Stimulated activated CD4-positive, alpha-beta T cell treated with anti-CD3 and anti-CD28 coated beads, Interleukin-4, amount 100 ng/mL, for 24 hours (primary cell): Measurements from ENCODE around the gene TPPP.
A peak's percentile ranks its signal among the peaks of the same experiment; 100 is the strongest.
"Not testable (repeated sequence)": the region's sequence is repeated elsewhere in the genome, so short reads cannot be mapped to it uniquely, and the experiment has no call there.

Experiments
- DNase-seq: peaks from one replicate; pipeline ENCODE4 v3.0.0-alpha.2; 2020

TPPP gene

DNA sequence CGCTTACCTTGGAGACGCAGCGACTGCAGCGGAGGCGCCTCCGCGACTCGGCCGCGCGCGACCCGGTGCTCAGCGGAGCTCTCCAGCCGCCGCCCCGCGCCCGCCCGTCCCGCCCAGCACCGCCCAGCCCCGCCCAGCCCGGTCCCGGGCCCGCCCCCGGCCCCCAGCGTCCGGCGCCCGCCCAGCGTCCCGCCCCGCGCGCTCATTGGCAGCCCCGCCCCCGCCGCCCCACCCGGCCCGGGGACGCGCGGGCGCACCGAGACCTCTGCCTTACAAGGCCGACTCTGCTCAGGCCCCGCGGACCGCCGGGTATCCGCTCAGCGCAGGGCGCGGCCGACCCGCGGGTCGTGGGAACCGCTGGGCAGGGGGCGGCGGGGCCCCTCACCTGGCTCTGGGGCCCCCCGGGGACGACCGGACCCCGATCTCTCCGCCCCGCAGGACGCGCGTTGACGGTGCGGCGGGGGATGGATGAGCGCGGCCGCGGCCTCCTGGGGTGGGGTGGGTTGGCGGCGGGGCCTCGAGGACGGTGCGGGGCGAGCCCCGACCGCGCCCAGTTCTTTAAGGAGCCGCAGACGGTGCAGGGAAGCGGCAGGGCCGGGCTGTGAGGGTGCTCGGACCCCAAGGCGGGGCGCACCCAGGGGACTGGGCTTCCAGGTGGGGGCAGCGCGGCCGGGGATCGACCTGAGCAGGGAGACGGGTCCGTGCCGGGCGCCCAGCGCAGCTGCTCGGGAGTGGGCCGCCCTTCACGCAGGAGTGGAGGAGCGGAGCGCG lies at the start of gene TPPP:
Gene TPPP, minus strand, starts transcription at position 82 of the 771 bp plus-strand sequence. CDS start 15,292 bp downstream, outside the sequence.
- peak; percentile 85 for DNase-seq

DNA sequence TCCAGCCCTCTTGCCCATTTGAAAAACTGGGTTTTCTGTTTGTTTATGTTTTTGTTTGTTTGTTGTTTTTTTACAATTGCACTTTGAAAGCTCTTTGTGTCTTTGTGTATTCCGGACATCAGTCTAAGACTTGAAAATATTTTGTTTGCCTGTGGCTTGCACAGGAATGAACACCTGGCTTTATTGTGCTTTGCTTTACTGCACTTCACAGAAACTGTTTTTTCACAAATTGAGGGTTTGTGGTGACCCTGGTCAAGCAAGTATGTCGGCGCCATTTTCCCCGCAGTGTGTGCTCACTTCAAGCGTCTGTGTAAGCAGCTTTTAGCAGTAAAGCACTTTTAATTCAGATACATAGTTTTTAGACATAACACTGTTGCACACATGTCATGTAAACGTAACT lies 49.1 kb upstream of the TPPP start:
- not testable (repeated sequence) for DNase-seq

DNA sequence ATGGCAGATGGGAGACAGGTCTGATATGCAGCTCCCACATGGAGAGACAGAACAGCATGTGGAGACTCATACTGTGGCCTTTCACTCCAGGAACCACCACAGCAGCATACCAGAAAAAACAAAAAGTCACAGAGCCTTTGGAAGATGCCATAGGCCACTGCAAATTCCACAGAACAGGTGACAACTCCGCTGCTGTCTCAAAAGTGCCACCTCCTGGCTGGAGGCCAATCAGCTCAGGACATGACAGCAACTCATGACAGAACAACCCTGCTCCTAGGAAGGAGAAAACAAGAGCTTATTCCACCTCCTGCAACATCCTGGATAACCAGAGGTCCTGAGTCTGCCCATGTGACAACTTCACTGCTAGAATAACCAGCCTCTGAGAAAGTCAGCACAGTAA lies 41.0 kb upstream of the TPPP start:
- DNase-seq, result not testable (repeated sequence)

DNA sequence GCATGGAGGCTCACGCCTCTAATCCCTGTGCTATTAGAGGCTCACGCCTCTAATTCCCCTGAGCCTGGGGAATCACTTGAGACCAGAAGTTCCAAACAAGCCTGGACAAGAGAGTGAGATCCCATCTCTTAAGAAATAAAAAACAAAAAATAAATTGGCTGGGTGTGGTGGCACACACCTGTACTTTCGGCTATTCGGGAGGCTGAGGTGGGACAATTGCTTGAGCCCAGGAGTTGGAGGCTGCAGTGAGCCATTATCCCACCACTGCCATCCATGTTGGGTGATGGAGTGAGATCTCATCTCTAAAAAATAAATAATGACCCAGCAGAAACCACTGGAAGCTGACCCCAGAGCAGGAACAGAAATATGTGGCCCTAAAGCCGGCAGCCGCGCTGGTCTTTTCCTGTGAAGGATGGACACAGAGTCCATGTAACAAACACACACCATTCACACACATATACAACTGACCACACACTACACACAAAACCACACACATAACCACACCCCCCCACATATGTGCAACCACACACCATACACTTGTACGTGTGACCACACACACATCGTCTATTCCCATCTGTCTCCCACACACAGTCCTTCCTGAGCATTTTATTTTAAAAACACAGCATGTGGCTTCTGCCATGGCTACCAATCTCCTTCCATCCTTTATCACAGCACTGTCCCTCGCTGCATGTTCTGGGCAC lies 39.8 kb upstream of the TPPP start:
- DNase-seq, result not testable (repeated sequence)

DNA sequence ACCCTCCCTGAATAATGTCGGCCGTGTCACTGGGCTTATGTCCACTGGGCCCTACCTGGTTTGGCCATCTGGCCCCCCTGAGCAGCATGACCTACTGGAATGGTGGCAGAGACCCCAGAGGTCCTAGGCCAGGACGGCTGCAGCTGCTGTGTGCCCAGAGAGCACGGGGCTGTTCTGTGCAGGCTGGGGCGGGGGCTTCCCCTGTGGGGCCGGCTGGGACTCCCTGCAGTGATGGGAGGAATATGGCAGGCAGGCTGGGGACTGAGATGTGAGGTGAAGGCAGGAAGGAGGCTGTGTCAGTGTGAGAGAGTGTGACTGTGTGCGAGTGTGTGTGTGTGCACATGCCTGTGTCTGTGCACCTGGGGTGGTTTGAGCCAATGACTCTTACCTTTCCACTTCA lies 36.1 kb upstream of the TPPP start:
- not testable (repeated sequence) for DNase-seq

DNA sequence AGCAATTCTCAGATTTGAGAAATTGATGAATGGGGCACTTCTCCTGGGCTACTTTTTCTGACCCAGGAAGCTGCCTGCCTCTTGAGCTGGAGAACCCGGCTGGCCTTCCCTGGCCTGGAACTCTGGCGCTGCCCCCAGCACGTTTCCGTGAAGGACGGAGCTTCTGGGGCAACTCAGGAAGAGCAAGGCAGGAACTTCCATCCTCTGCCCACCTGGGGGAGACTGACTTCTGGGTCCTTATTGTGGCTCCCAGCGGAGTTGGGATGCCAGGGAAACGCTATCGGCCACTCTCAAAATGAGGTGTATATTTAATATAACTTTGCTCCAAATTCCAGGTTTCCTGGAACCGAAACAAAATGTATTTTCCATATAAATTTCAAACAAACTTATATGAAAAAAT lies 33.9 kb upstream of the TPPP start:
- DNase-seq, result not testable (repeated sequence)

DNA sequence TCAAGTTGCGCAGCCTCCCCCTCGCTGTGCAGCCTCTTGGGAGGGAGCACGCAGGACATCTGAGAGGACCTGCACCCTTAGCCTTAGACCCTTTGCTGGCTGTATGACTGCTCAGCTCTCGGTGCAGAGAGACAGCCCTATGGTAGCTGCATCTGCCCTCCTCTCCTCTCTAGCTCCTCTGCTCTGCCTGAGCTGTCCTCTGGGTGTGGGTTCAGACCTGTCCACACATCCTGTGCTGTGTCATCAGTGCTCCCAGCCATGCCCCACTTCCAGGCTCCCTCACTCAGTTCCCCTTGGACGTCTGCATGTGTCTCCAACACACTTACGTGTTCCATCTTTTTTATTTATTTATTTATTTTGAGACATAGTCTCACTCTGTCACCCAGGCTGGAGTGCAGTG lies 30.7 kb upstream of the TPPP start:
- DNase-seq, result not testable (repeated sequence)

DNA sequence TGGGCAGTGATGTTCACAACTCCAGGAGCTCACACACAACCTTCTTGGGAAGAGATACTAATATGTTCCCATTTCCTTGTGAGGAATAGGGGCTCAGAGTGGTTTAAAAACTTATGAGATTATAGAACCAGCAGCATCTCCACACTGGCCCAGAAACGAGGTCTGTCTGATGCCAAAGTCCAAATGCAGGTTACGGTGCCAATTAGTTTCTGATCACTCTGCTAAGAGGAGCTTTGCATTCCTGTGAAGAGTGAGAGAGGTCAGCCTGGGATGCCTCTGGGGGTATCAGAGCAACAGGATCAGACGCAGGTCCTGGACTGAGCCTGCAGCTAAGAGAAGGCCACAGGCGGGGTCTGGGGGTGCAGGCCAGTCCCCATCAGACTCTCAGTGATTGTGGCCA lies 30.2 kb upstream of the TPPP start:
- DNase-seq, result not testable (repeated sequence)

DNA sequence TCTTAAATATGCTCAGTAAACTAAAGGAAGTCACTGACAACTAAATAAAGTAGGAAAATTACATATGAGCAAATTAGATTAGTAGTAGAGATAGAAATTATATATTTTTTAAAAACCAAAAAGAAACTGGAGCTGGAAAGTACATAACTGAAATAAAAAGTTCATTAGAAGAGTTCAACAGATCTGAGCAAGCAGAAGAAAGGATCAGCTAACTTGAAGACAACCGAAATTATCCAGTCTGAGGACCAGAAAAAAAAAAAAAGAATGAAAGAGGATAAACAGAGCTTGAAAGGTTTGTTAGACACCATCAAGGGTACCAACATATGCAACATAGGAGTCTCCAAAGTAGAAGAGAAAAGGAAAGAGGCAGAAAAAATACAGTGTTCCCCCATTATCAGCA lies 26.2 kb upstream of the TPPP start:
- DNase-seq, result not testable (repeated sequence)

DNA sequence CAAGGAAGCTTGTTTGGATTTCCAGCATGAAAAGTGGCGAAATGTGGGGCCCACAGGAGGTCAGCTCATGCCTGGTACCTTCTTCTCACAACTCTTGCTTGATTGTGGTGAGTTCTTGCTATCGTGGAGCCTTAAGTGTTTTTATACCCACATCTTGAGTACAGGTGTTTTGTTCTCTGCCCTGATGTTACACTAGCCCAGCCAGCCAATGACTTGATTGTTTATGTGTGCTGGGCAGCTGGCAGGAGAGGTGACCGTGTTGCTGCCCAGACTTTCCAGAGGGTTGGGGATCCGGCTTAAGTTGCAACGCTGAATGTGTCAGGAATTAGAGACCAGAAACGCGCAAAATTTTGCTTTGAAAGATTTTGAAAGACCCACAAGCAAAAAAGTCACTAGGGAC lies 24.0 kb upstream of the TPPP start:
- DNase-seq, result no peak

DNA sequence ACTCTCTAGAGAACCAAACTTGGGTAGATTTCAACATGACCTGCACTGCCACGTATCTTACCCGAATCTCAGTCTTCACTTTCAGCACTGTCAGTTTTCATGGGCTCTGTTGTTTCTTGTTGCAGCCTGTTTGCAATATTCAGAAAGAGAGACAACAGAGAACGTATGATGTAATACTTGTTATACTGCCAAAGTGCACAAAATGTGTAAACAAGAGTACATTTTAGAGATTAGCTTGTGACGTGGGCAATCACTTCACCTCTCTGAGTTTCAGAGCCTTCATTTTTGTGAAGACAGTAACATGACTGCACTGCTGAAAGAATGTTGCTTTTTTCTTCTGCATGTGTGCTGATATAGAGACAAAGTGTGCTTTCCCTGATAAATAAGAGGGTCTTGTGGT lies 23.6 kb upstream of the TPPP start:
- not testable (repeated sequence) for DNase-seq

DNA sequence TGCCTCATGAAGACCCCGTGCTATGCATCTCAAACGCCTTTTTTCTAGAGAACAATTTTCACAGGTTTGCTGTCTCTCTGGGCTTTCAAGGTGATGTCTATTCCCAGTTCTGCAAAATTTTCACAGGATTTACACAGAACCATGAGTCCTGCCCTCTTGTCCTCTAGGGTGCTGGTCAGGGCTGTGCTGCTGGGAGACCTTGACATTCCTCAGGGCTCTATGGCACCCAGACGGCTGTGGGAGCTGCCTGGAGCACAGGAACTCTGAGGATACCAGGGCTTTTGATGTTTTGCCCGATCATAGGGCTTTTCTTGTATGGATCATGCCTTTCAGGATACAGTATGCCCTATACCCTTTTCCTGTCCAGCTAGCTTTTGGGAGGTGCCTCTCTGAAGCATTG lies 22.5 kb upstream of the TPPP start:
- not testable (repeated sequence) for DNase-seq

DNA sequence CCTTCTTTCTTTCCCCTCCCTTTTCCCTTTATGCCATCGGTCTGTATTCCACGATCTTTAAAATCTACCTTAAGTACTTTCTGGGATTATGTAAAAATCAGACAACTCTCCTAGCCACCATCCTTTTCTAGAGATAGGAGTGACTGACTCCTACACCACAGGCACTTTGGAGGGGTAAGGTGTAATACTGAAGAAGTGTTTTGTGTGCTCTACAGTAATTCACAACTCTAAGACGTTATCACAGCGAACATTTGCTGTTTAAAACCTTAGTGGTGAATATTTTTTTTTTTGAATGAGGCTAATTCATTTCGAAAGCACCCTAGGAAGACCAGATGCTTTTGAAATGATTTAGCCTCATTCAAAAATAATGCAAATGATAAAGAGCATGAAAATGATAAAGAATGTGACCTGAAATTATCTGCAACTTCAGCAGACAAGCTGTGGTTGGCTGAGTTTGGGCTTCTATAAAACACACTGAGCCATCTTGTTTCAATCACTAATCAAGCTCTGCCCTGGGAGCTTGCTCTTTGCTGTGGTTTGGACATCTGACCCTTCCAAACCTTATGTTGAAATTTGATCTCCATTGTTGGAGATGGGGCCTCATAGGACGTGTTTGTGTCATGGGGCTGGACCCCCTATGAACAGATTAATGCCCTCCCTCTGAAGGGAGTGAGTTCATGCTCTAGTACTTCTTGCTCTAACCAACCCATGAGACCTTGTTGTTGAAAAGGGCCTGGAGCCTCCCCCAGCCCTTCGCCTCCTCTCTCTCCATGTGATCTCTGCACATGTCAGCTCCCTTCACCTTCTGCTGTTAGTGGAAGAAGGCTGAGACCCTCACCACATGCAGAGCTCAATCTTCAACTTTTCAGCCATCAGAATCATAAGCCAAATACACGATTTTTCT lies 21.3 kb upstream of the TPPP start:
- DNase-seq, result not testable (repeated sequence)

DNA sequence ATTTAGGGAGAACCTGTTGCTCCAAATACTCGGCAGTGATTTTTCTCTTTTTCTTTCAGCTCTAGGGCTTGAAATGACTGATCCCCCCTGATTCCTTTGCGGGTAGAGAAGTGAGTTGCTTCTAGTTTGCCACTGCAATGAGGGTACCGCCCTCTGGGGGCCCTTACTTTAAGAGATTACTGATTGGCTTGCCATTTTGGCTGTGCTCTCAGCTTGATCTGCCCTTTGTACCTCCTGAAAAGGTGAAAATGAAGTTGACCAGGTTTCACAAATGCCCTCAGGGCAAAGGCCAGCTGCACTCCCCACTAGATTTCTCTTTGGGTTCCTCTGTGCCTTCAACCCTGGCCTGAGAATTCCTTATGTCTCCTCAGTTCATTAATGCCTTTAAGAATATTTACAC lies 20.5 kb upstream of the TPPP start:
- DNase-seq, result not testable (repeated sequence)

DNA sequence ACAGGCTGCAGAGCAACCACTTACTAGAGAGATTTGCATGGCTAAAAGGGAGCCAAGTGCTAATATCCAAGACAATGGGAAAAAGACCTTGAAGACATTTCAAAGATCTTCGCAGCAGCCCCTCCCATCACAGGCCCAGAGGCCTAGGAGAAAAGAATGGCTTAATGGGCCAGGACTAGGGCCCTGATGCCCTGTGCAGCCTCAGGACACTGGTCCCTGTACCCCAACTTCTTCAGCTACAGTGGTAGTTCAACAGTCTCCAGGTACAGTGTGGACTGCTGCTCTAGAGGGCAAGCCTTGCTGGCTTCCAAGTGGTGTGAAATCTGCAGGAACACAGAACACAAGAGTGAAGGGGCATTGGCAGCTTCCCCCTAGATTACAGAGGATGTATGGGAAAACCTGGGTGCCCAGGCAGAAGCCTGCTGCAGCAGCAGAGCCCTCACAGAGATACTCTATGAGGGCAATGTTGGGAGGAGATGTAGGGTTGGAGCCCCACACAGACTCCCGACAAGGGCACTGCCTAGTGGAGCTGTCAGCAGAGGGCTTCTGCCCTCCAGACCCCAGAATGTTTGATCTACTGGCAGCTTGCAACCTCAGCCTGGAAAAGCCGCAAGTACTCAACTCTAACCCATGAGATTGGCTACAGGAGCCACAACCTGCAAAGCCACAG lies 15.8 kb upstream of the TPPP start:
- DNase-seq, result not testable (repeated sequence)

DNA sequence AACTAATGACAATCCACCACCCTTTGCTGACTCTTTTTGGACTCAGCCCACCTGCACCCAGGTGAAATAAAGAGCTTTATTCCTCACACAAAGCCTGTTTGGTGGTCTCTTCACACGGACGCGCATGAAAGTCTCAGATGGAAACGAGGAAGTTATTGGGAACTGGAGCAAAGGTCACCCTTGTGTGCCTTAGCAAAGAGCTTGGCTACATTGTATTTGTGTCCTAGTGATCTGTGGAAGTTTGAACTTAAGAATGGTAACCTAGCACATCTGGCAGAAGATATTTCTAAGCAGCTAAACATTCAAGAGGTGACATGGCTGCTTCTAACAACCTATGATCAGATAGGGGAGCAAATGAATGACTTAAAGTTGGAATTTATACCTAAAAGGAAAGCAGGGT lies 15.2 kb upstream of the TPPP start:
- DNase-seq, result not testable (repeated sequence)

DNA sequence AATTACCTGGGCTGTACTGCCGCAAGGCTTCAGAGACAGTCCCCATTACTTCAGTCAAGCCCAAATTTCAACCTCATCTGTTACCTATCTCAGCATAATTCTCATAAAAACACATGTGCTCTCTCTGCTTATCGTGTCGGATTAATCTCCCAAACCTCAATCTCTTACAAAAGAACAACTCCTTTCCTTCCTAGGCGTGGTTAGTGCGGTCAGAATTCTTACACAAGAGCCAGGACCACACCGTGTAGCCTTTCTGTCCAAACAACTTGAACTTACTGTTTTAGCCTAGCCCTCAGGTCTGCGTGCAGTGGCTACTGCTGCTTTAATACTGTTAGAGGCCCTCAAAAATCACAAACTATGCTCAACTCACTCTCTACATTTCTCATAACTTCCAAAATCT lies 13.0 kb upstream of the TPPP start:
- not testable (repeated sequence) for DNase-seq

DNA sequence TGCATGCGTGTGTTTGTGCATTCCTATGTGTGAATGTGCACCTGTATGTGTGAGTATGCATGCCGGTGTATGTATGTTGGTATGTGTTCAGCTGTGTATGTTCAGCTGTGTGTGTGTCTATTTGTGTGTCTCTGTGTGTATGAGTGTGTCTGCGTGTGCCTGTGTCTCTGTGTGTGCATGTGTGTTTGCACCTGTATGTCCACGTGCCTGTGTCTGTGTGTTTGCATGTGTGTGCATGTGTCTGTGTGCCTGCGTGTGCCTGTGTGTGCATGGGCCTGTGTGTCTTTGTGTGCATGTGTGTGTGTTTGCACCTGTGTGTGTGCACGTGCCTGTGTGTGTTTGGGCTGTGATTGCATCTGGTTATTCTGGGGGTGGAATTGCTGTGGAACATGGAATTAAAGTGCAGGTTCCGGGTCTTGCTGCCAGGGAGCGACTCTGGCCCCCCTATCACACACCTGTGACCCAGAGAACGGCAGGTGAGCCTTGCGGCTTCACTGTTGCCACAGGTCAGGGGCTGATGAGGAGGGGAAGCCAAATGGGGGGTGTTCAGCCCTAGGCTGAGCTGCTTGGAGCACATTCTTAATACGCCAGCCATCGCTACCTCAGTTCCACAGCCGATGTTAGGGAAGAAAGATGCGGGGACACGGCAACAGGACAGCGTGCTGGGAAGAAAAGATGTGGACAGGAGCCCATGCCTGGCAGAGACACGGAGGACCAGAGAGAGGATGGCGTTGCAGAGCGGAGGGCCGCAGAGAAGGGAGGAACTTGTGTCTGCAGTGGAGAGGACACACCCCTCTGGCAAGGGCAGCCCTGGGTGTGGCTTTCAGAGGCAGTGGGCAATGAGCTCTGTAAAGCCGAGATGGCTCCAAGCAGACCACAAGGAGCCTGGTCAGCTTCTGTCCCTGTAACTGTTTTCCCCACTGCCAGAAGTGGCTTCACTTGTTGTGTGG lies 3.9 kb upstream of the TPPP start:
- DNase-seq, result not testable (repeated sequence)

DNA sequence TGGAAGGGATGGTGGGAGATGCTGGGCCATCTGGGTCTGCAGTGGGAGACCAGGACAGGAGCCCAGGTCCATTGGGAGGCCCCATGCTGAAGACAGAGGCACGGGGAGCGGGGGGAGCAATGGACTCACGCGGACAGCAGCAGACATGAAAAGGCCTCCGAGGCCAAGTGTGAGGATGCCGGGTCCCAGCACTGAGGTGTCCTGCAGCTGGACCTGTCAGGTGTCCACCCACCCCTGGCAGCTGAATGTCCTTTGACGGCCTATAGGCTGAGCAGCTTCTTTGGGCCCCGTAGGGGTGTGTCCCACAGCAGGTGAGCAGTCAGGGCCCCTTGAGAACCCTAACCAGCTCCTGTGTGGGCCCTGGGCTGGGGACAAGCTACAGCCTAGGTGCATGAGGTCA lies 3.0 kb upstream of the TPPP start:
- not testable (repeated sequence) for DNase-seq

DNA sequence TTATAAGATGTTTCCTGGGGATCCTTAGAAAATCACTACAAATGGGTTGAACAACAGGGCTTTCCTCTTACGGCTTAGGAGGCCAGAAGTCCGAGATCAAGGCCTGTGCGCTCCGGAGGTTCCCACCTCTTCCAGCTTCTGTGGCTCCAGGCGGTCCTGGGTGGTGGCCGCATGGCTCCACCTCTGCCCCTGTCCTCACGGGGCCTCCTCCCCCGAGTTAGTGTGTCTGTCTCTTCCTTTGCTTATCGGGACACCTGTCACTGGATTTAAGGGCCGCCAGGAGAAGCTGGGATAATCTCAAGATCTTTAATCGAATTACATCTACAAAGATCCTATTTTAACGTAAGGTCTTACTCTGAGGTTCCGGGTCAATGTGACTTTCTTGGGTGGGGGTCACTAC lies 2.3 kb upstream of the TPPP start:
- not testable (repeated sequence) for DNase-seq

DNA sequence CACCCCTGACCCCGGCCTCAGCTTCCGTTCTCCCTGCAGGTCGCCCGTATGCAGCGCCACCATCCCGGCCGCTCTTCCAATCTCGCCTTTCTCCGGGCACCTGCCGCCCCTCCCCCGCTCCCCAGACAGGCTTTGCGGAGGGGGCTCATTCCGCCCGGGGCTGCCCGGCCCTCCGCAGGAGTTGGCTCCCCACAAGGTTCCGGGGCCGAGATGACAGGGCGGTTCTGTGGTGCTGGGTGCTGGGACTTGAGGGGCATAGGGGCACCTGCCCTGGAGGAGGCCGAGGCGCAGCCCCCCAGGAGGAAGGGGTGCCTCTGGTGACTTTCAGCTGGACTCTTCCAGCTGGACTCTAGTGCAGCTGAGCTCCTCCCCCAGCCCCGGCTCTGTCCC lies 885 bp upstream of the TPPP start:
- not testable (repeated sequence) for DNase-seq
